Esophagus squamous epithelium (tissue), 4 donors: Measurements from ENCODE around the gene TMEM131.

Experiments used
- CTCF ChIP-seq, 6 experiments: fragments of 450-650 bp in 4 of 6; fragments of 200-600 bp in 2 of 6; sonication (generic) in 2 of 6; IDR thresholded peaks; one replicate each; pipeline ENCODE4 v1.5.1; 2016 to 2019; ENCODE audit warnings: antibody characterized with exemption in 6 of 6, mild to moderate bottlenecking in 4 of 6, moderate library complexity in 4 of 6
- POLR2A ChIP-seq, 4 donors: fragments of 450-650 bp; IDR thresholded peaks; one replicate each; pipeline ENCODE4 v1.6.1; 2017; ENCODE audit warnings: antibody characterized with exemption in 4 of 4, mild to moderate bottlenecking in 4 of 4, moderate library complexity in 3 of 4

- TF ChIP-seq CTCF (IDR thresholded peaks at IDR 0.05) (no peak), POLR2A (IDR thresholded peaks at IDR 0.05) (no peak)
These were observed 39.0 kb upstream of the TMEM131 start for GRCh38 chr2:98034745-98035144.
